Thoracic aorta (tissue), 2 donors: ENCODE data around the gene OR51A2. TPM values are rescaled to one million over a fixed set of nuclear protein-coding genes. Genes with fewer than 3 reads are reported as not detected.
"Not testable (repeated sequence)": the region's sequence is repeated elsewhere in the genome, so short reads cannot be mapped to it uniquely, and the experiment has no call there.

Experiments used
- ATAC-seq: fragments of 150-250 bp; one replicate; pipeline ENCODE4 v1.8.0; 2017; ENCODE audit warnings: low read depth; ENCODE audit not compliant: insufficient number of reproducible peaks, low FRiP score
- DNase-seq: peaks from one replicate; pipeline ENCODE4 v3.0.0-alpha.2; 2020; ENCODE audit warnings: low spot score
- H3K27ac ChIP-seq, 2 donors: fragments of 200-600 bp; sonication (generic); 1 replicate in 1 of 2; 2 replicates in 1 of 2; pipeline ENCODE4 v1.5.1; 2016; ENCODE audit warnings: mild to moderate bottlenecking in 2 of 2, moderate library complexity in 2 of 2
- H3K27me3 ChIP-seq: fragments of 200-600 bp; sonication (generic); replicated peaks from 2 replicates; pipeline ENCODE4 v1.6.0; 2016; ENCODE audit warnings: mild to moderate bottlenecking; ENCODE audit not compliant: insufficient read depth
- H3K36me3 ChIP-seq: fragments of 200-600 bp; sonication (generic); one replicate; pipeline ENCODE4 v1.5.1; 2016
- H3K4me1 ChIP-seq, 2 donors: fragments of 200-600 bp; sonication (generic); 1 replicate in 1 of 2; 2 replicates in 1 of 2; pipeline versions ENCODE4 v1.5.1 to v1.6.0; 2016; ENCODE audit warnings: low read depth in 2 of 2, mild to moderate bottlenecking in 1 of 2; ENCODE audit not compliant: control insufficient read depth in 1 of 2
- H3K4me3 ChIP-seq: fragments of 200-600 bp; sonication (generic); 2 replicates; pipeline ENCODE4 v1.5.1; 2016; ENCODE audit warnings: mild to moderate bottlenecking
- H3K9me3 ChIP-seq: fragments of 200-600 bp; sonication (generic); 2 replicates; pipeline ENCODE4 v1.5.1; 2016
- CTCF ChIP-seq: fragments of 200-600 bp; sonication (generic); IDR thresholded peaks from one replicate; pipeline ENCODE4 v1.5.1; 2019; ENCODE audit warnings: antibody characterized with exemption
- total RNA-seq, 2 donors: library from RNA; depleted of rRNA; stranded (reverse); fragments of >200 nt; gene quantifications; one replicate each; pipeline versions ENCODE4 v1.1.0 to v1.2.3, GENCODE V29; 2016

The OR51A2 gene
- total RNA-seq: not detected

GRCh38 chr11:4955613-4956012, at the start of gene OR51A2:
TSS of gene OR51A2 (minus strand) at chr11:4955713. CDS start at chr11:4955713, 0 bp downstream.
- H3K36me3 ChIP-seq, DNase-seq, ATAC-seq, H3K4me1 ChIP-seq, H3K27ac ChIP-seq, H3K4me3 ChIP-seq, H3K9me3 ChIP-seq, H3K27me3 ChIP-seq: not testable (repeated sequence)

- Histone ChIP-seq H3K27ac (no peak overlapping the region), H3K27me3 (no peaks in the 10 kb centered on the region), H3K4me1 (no peaks in the 10 kb centered on the region), H3K9me3 (no peaks in the 10 kb centered on the region), H3K36me3 (no peaks in the 10 kb centered on the region), H3K4me3 (no peak overlapping the region)
- ATAC-seq (no peak), DNase-seq (no peak)
- TF ChIP-seq CTCF: no peak
Measured at GRCh38 chr11:5004424-5005274, 49.1 kb upstream of the OR51A2 start.

GRCh38 chr11:4994551-4994950, 39.0 kb upstream of the OR51A2 start, which contains the start of gene OR51L1:
TSS of gene OR51L1 (plus strand) at chr11:4994851. CDS start at chr11:4998983, 4,132 bp downstream.
- H3K9me3 ChIP-seq: no peaks in the 10 kb centered on the region
- no peak within 1 kb of the TSS for H3K27ac ChIP-seq
- H3K4me3 ChIP-seq: no peak within 1 kb of the TSS
- DNase-seq (no peak), ATAC-seq (no peak)
- no peaks in the 10 kb centered on the region for H3K4me1 ChIP-seq
- no peaks in the 10 kb centered on the region for H3K36me3 ChIP-seq
- no peaks in the 10 kb centered on the region for H3K27me3 ChIP-seq
- no peak for TF ChIP-seq CTCF

GRCh38 chr11:4991060-4991459, 35.5 kb upstream of the OR51A2 start:
- Histone ChIP-seq H3K27ac (no peak overlapping the region), H3K9me3 (no peaks in the 10 kb centered on the region), H3K4me3 (no peak overlapping the region), H3K4me1 (no peaks in the 10 kb centered on the region), H3K27me3 (no peaks in the 10 kb centered on the region), H3K36me3 (no peaks in the 10 kb centered on the region)
- no peak for TF ChIP-seq CTCF
- no peak for ATAC-seq
- DNase-seq: no peak

- TF ChIP-seq CTCF: no peak
- Histone ChIP-seq H3K36me3 (no peaks in the 10 kb centered on the region), H3K27me3 (no peaks in the 10 kb centered on the region), H3K4me3 (no peak overlapping the region), H3K9me3 (no peaks in the 10 kb centered on the region), H3K4me1 (no peaks in the 10 kb centered on the region), H3K27ac (no peak overlapping the region)
- no peak for DNase-seq
- ATAC-seq: no peak
Measured at GRCh38 chr11:4983841-4984240, 28.3 kb upstream of the OR51A2 start.
